T-helper 2 cell treated with Interferon-gamma antibody and Interleukin-4, amounts not matched to agents 5 μg/mL and 100 μg/mL, for 36 hours (primary cell): ENCODE measurements around the gene MRPS5.
"Not testable (repeated sequence)": the region's sequence is repeated elsewhere in the genome, so short reads cannot be mapped to it uniquely, and the experiment has no call there.

Experiments
- DNase-seq: peaks from one replicate; pipeline ENCODE4 v3.0.0; 2021; ENCODE audit warnings: low spot score
- H3K27ac Mint-ChIP-seq: one replicate; pipeline ENCODE4 v1.8.0; 2021; ENCODE audit warnings: mild to moderate bottlenecking, mixed read lengths
- H3K27me3 Mint-ChIP-seq: one replicate; pipeline ENCODE4 v1.8.0; 2021; ENCODE audit warnings: low read depth, mixed read lengths
- H3K36me3 Mint-ChIP-seq: one replicate; pipeline ENCODE4 v1.8.0; 2021; ENCODE audit warnings: low read depth, mixed read lengths
- H3K4me1 Mint-ChIP-seq: one replicate; pipeline ENCODE4 v1.8.0; 2021; ENCODE audit warnings: low read depth, mixed read lengths
- H3K4me3 Mint-ChIP-seq: one replicate; pipeline ENCODE4 v1.8.0; 2022; ENCODE audit warnings: mild to moderate bottlenecking, moderate library complexity, mixed read lengths
- H3K9me3 Mint-ChIP-seq: one replicate; pipeline ENCODE4 v1.8.0; 2021; ENCODE audit warnings: mixed read lengths

Gene MRPS5

DNA sequence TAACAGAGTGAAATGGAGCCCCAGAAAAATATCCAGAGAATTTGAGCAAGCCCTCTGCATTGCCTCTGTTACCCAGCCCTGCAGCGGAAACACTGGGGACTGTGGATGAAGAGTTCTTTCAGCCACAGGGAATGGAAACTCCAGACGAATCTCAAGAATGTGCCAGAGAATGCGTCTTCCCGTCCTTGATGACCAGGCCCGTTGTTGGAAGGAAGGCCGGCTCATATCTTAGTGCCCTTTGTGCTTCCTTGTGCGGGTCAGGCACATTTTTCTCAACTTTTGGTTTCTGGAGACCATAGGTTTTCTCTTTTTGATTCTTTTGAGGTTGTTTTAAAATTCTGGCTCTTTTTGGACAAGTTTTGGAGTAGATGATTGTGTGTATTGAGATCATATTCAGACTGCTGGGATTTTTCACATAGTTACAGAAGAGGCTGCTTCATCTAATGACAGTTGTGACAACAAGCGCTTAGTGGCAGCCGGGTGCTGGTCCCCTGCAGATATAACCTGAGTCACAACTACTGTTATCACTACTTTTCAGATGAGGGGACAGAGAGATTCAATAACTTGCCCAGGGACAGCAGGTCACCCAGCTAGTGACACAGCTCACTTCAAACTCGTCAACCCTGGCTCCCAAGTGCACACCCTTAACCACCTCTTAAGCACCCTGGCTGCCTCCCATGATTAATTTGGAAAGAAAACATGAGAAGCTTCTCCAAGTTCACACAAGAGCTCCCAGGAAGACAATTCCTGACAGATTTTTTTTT is 80.4 kb downstream of the MRPS5 start:
- Mint-ChIP-seq H3K27ac (peak overlapping the region; percentile 62), H3K27me3 (no peaks in the 10 kb centered on the region), H3K4me3 (no peak overlapping the region), H3K4me1 (peaks cover 39% of the 10 kb centered on the region), H3K9me3 (peaks cover 4% of the 10 kb centered on the region), H3K36me3 (peaks cover 64% of the 10 kb centered on the region)
- DNase-seq = no peak

DNA sequence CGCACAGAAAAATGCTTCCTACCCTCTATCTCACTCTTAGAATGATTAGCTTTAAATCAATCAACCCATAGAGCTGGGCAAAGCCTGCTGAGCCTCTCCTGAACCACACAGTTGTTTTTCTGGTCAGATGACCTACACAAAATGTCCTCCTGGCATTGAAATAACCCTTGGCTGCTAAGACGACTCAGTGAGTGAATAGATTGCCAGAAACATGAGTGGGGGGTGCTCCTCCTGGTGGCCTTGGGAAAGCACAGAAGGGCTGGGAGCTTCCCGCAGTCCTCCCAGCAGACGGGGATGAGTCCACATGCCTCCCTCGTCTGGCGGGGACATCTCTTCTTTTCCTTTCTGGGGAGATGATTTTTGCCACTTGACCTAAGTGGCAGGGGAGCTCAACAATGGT is 81.2 kb downstream of the MRPS5 start:
- DNase-seq = no peak
- no peaks in the 10 kb centered on the region for H3K27me3 Mint-ChIP-seq
- H3K36me3 Mint-ChIP-seq = peaks cover 61% of the 10 kb centered on the region
- peaks cover 4% of the 10 kb centered on the region for H3K9me3 Mint-ChIP-seq
- H3K4me3 Mint-ChIP-seq = no peak overlapping the region
- H3K27ac Mint-ChIP-seq = no peak overlapping the region
- peaks cover 39% of the 10 kb centered on the region for H3K4me1 Mint-ChIP-seq

DNA sequence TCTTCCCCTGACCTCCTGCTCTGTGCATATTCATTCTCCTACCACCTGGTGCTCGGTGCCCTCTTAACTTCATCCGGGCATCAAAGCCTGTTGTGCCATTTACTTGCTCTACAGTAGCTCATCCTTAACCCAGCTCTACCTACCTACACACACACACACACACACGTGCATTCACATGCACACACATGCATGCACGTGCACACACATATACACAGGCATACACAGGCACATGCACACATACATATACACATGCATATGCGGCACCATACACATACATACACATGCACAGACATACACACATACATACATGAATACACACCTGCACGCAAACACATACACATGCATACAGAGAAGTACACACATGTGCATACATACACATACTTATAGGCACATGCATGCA is 81.6 kb downstream of the MRPS5 start:
- no peak overlapping the region for H3K4me3 Mint-ChIP-seq
- H3K4me1 Mint-ChIP-seq = peaks cover 41% of the 10 kb centered on the region
- H3K9me3 Mint-ChIP-seq = peaks cover 4% of the 10 kb centered on the region
- H3K36me3 Mint-ChIP-seq = peaks cover 61% of the 10 kb centered on the region
- H3K27me3 Mint-ChIP-seq = no peaks in the 10 kb centered on the region
- no peak for DNase-seq
- H3K27ac Mint-ChIP-seq = peak overlapping the region; percentile 56

DNA sequence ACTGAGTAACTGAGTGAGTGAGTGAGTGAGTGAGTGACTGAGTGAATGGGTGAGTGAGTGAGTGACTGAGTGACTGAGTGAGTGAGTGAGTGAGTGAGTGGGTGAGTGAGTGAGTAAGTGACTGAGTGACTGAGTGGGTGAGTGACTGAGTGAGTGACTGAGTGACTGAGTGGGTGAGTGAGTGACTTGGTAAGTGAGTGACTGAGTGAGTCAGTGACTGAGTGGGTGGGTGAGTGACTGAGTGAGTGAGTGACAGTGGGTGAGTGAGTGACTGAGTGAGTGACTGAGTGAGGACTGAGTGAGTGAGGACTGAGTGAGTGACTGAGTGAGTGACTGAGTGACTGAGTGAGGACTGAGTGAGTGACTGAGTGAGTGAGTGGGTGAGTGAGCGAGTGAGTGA is 82.2 kb downstream of the MRPS5 start:
- Mint-ChIP-seq H3K4me1 (peaks cover 43% of the 10 kb centered on the region), H3K4me3 (no peak overlapping the region), H3K9me3 (peaks cover 4% of the 10 kb centered on the region), H3K36me3 (peaks cover 59% of the 10 kb centered on the region), H3K27ac (peak overlapping the region; percentile 78), H3K27me3 (no peaks in the 10 kb centered on the region)
- DNase-seq = peak; percentile 52

DNA sequence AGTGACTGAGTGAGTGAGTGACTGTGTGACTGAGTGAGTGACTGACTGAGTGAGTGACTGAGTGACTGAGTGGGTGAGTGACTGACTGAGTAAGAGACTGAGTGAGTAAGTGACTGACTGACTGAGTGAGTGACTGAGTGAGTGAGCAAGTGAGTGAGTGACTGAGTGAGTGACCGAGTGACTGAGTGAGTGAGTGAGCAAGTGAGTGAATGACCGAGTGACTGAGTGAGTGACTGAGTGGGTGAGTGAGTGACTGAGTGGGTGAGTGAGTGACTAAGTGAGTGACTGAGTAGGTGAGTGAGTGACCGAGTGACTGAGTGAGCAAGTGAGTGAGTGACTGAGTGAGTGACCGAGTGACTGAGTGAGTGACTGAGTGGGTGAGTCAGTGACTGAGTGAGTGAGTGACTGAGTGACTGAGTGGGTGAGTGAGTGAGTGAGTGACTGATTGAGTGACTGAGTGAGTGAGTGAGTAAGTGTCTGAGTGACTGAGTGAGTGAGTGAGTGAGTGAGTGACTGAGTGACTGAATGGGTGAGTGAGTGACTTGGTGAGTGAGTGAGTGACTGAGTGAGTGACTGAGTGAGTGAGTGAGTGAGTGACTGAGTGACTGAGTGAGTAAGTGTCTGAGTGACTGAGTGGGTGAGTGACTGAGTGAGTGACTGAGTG is 82.8 kb downstream of the MRPS5 start:
- Mint-ChIP-seq H3K27me3 (no peaks in the 10 kb centered on the region), H3K36me3 (peaks cover 53% of the 10 kb centered on the region), H3K4me3 (no peak overlapping the region), H3K9me3 (peaks cover 4% of the 10 kb centered on the region), H3K4me1 (peaks cover 43% of the 10 kb centered on the region), H3K27ac (peak overlapping the region; percentile 78)
- DNase-seq = no peak

DNA sequence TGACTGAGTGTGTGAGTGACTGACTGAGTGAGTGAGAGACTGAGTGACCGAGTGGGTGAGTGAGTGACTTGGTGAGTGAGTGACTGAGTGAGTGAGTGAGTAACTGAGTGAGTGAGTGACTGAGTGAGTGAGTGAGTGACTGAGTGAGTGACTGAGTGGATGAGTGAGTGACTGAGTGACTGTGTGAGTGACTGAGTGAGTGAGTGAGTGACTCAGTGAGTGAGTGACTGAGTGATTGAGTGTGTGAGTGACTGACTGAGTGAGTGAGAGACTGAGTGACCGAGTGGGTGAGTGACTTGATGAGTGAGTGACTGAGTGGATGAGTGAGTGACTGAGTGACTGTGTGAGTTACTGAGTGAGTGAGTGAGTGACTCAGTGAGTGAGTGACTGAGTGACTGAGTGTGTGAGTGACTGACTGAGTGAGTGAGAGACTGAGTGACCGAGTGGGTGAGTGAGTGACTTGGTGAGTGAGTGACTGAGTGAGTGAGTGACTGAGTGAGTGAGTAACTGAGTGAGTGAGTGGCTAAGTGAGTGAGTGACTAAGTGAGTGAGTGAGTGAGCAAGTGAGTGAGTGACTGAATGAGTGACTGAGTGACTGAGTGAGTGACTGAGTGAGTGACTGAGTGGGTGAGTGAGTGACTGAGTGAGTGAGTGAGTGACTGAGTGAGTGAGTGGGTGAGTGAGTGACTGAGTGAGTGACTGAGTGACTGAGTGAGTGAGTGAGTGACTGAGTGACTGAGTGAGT is 83.6 kb downstream of the MRPS5 start:
- not testable (repeated sequence) for H3K27me3 Mint-ChIP-seq, H3K4me3 Mint-ChIP-seq, DNase-seq, H3K9me3 Mint-ChIP-seq
- H3K27ac Mint-ChIP-seq = peak overlapping the region; percentile 78
- H3K36me3 Mint-ChIP-seq = peaks cover 46% of the 10 kb centered on the region
- peaks cover 42% of the 10 kb centered on the region for H3K4me1 Mint-ChIP-seq

DNA sequence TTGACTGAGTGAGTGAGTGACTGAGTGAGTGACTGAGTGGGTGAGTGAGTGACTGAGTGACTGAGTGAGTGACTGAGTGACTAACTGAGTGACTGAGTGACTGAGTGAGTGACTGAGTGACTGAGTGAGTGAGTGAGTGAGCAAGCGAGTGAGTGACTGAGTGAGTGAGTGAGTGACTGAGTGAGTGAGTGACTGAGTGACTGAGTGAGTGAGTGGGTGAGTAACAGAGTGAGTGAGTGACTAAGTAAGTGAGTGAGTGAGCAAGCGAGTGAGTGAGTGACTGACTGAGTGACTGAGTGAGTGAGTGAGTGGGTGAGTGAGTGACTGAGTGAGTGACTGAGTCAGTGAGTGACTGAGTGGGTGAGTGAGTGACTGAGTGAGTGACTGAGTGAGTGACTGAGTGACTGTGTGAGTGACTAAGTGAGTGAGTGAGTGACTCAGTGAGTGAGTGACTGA is 84.2 kb downstream of the MRPS5 start:
- Mint-ChIP-seq H3K4me3 (no peak overlapping the region), H3K9me3 (peaks cover 4% of the 10 kb centered on the region), H3K36me3 (peaks cover 47% of the 10 kb centered on the region), H3K4me1 (peaks cover 40% of the 10 kb centered on the region), H3K27me3 (no peaks in the 10 kb centered on the region), H3K27ac (peak overlapping the region; percentile 78)
- DNase-seq = no peak

DNA sequence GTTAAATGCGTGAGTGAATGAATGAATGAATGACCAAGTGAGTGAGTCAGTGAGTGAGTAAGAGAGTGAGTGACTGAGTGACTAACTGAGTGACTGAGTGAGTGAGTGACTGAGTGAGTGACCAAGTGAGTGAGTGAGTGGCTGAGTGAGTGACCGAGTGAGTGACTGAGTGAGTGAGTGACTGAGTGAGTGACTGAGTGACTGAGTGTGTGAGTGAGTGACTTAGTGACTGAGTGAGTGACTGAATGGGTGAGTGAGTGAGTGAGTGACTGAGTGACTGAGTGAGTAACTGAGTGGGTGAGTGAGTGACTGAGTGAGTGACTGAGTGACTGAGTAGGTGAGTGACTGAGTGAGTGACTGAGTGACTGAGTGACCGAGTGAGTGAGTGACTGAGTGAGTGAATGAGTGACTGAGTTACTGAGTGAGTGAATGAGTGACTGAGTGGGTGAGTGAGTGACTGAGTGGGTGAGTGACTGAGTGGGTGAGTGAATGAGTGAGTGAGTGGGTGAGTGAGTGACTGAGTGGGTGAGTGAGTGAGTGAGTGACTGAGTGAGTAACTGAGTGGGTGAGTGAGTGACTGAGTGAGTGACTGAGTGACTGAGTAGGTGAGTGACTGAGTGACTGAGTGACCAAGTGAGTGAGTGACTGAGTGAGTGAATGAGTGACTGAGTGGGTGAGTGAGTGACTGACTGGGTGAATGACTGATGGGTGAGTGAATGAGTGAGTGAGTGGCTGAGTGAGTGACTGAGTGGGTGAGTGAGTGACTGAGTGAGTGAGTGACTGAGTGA is 84.8 kb downstream of the MRPS5 start:
- peaks cover 39% of the 10 kb centered on the region for H3K4me1 Mint-ChIP-seq
- H3K27me3 Mint-ChIP-seq = no peaks in the 10 kb centered on the region
- no peak for DNase-seq
- H3K36me3 Mint-ChIP-seq = peaks cover 48% of the 10 kb centered on the region
- peak overlapping the region; percentile 78 for H3K27ac Mint-ChIP-seq
- peaks cover 4% of the 10 kb centered on the region for H3K9me3 Mint-ChIP-seq
- no peak overlapping the region for H3K4me3 Mint-ChIP-seq
